Measurements from ENCODE around the gene MEGF11.
"Not testable (repeated sequence)": the region's sequence is repeated elsewhere in the genome, so short reads cannot be mapped to it uniquely, and the experiment has no call there.

Gene MEGF11

DNA sequence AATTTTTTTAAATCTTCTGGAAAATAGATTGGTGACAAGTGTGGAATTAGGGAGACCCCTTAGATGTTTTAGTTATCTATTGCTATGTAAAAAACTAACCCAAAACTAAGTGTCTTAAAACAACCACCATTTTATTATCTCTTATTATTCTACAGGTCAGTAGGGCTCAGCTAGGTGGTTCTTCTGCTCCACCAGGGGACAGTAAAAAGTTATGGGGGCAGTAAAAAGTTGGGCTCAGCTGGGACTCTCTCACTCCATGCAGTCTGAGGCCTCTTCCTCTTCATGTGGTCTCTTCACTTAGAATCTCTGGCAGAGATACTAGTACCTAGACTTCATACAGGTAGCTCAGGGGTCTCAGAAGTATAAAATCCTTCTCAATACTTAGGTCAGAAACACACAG is 21.8 kb upstream of the MEGF11 start:
- DNase-seq, result no peak

DNA sequence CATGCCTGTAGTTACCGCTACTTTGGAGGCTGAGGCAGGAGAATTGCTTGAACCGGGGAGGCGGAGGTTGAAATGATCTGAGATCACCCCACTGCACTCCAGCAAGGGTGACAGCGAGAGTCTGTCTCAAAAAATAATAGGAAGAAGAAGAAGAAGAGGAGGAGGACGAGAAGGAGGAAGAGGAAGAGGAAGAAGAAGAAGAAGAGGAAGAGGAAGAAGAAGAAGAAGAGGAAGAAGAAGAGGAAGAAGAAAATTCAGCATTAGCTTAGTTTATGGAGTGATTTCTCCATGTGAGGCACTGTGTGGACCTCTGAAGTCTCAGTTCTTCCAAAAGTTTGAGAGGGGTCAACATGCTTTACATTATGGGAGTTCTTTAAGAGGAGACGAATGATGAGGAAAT is 17.4 kb upstream of the MEGF11 start:
- no peak for DNase-seq

DNA sequence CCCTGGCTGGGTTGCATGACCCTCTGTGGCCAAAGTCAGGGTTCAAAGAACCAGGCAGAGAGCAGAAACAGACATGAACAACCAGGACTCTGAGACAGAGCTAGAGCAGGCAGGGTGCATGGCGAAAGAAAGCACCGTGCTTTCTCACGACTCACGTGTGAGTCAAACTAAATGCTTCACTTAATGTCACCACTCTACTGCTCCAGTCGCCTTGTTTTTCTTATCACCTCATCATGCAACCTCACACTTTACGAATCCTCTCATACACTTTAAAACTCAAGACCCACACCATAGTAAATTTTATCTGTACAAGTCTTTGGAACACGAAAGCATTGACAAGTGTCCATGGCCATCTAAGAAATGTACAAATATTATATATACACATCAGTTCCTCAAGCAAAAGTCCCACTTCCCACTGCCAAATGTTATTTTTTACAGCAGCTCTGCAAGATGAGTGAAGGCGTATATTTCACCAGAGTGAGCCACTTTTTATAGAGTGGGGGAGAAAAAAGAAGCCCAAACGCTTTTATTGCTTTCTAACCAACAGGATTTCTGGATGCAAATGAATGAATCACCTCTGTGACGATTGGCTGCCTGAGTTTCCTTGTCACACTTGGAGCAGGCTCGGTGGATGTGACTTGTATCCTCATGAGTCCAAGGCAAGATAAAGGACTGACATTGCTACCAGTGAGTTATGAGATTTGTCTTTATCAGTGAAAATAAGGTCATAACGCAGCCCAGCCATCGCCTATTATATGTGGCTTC is 16.0 kb upstream of the MEGF11 start:
- no peak for DNase-seq

DNA sequence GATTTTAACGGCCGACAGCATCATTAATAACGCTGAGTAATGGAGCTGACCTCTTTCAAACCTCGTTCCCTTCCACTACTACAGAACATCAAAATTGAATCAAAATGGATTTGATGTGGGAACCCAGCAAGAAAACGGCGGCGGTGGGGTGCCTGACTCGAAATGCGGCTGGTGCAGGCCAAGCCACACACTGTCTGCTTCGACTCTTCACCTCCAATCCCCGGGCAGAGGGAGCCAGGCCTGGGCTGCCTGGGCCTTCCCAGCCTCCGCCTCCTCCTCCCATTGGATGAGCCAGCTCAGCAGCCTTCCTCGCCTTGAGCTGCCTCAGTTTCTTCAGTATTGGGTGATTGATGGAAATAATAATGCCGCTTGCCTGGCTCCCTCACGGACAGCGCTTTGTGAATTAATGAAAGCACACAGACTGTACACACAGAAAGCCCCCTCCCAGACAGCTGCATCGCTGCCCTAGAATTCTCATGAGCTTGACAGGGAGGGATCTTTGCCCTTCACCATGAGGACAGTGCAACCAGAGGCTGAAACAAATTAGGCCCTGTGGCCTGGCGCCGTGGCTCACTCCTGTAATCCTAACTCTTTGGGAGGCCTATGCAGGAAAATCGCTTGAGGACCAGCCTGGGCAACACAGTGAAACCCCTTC is 11.4 kb upstream of the MEGF11 start:
- DNase-seq, result no peak

DNA sequence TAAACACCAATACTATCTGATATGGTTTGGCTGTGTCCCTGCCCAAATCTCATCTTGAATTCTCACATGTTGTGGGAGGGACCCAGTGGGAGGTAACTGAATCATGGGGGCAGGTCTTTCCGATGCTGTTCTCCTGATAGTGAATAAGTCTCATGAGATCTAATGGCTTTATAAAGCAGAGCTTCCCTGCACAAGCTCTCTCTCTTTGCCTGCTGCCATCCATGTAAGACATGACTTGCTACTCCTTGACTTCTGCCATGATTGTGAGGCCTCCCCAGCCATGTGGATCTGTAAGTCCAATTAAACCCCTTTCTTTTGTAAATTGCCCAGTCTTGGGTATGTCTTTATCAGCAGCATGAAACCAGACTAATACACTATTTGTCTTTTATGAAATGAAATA is 9.3 kb upstream of the MEGF11 start:
- not testable (repeated sequence) for DNase-seq

DNA sequence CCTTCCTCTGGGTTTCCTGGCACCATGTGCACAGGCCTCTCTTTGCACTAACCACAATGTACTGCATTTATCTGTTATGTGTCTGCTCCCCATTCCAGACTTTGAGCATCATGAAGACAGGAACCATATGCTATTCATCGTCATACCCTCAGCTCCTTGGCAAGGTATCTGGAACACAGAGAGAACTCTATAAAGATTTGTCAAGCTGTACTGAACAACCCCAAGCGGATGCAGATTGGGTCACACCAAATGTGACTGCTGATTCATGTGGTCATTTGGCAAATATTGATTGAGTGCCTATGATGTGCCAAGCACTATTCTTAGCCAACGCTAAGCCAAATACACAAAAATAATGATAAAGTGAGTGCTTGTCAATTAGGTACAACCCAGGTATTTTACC is 7.5 kb upstream of the MEGF11 start:
- DNase-seq, result no peak

DNA sequence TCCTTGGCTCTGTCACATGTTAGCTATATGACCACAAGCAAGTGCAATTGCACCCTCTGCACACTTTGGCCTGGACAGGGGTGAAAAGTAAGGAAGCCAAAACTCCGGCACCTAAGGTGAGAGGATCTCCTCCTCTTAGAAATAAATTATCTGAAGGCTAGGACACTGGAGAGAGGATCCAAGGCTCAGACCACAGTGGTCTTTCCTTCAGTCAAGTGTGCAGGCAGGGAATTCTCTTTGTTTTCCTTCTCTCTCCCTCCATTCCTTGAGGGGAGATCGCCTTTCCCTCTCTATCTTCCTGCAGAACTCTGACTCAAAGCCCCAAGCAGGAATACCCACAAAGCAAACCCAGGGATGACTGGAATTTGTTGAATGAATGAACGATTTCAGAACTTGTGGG is 3.1 kb upstream of the MEGF11 start:
- no peak for DNase-seq

DNA sequence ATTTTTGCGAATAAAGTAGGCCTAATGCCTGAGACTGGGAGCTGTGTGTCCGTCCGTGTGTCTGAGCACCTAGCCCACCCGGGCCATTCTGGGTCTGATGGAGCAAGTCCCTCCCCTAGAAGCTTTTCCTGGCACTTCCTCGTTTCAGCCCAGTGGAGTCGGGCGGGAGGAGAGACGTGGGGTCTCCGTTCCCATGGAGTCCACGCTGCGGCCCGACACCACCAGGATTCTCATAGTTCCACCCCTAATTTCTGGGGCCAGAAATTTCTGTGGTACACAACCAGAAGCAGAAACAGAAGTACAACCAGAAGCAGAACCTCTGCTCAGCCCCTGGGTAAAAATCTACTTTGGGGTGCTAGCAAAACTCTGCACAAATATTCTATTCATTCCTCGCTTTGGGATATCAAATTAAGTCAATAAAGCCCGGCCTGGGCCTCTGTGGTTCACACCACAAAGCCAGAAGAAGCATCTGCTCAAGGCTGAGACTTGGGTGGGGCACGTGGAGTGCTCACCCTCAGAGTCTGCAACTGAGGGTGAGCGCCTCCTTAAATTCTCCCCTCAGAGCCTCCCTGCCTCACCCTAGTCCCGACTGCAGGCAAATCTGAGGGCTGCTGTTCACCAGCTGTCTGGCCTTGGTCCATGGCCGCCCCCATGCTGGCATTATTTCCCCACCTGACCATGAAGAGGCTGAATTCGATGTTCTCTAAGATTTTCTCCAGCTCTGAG is 1.6 kb upstream of the MEGF11 start:
- DNase-seq, result no peak

DNA sequence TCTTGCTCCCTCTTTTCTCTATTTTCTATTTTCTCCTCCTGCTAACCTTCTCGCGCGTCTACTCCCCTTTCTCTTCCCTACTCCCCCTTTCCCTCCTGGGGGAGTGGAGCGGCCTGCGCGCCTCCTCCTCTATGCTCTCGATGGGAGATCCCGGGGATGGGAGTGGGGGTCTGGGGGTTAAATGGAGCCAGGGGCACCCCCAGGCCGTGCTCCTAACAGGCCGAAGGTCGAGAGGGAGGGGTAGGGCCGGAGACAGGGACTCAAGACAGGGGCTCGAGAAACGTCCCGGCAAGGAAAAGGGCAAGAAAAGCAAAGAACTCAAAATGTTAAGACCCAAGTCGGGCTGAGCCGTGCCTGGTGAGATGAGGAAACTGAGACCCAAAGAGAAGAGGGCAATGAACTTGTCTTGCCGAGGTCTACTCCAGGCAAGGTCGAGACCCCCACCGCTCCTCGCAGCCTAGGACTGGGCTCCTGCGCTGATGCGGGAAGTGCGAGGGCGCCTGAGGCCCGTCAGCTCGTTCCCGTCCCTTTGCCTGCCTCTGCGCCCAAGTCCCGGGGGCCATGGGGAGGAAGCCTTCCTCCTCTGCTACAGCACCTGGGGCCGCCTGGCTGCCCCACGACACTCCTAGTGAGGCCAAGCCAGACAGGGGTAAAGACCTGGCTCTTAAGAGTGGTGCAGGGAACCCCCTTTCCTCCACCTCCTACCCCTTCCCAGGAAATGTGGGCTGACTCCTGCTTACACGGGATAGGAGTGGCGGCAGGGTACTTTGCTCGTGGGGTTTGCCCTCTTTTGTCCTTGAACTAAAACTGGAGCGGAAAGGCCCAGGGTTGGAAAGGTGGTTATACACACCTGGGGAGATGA is 770 bp upstream of the MEGF11 start:
- no peak for DNase-seq

DNA sequence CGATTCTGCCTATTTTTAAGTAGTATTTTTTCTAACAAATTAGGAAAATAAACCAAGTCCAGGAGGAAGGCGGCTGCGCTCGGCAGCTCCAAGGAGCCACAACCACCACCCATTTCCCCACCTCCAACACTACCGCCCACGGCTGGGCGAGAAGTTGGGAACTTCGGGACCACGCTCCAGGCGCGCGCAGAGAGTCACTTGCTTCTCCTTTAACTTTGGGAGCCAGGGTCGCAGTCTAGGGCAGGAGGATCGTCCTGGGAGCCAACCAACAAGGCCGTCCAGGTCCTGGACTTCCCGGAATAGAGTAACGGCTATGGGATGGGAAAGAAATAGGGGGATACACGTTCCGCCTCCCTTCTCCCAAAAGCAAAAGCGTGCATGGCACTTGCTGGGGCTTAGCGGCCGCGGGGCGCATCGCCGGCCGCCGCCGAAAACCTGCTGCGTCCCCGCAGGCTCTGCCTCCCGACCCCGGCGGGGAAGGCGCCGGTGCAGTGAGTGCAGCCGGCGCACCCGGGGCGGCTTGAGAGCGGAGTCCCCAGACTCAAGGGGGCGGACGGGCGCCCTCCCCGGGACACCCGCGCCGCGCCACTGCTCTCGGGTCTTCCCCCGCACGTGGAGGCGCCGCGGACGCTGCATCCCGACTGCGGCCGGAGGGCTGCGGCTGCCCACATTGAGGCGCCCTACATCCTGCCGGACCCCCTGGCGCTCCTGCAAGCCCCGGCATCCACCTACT is 699 bp downstream of the MEGF11 start:
- DNase-seq, result no peak

DNA sequence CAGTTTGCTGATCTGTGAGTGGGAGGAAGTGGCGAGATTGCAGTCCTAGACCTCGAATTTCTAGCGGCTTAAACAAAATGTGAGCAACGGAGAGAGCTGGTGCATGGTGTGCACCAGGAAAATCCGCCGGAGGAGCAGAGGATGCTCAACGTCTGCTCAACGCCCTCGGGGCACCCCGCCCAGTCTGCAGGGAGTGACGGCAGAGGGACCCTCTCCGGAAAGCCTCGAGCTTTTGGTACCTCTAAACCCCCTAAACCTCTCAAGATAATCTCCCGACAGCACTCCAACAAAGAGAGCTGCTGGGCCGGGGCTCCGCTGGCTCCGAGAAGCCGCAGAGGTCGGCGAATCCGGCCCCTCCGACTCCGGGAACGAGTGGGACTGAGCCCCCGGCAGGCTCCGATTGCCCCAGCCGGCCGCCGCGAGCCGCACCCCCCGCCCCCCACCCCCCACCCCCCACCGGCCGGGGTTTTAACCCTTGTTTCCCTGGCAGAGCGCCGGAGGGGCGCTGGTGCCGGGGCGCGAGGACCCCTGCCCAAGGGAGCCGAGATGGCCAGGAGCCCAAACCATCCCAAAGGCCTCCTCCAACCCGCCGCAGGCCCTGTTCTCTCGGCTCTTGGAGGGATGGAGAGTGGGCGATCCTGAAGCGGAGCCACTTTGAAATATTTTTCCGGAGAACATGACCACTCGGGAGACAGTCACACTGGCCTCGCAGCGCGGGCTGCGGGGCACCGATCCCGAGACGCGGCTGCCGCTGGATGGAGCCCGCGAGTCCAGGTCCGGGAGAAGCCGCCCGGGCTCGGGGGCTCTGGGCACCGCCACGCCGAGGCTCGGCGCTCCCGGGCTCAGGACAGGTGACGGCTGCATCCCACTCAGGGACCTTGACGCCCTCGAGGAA is 1.5 kb downstream of the MEGF11 start:
- peak; percentile 48 for DNase-seq

DNA sequence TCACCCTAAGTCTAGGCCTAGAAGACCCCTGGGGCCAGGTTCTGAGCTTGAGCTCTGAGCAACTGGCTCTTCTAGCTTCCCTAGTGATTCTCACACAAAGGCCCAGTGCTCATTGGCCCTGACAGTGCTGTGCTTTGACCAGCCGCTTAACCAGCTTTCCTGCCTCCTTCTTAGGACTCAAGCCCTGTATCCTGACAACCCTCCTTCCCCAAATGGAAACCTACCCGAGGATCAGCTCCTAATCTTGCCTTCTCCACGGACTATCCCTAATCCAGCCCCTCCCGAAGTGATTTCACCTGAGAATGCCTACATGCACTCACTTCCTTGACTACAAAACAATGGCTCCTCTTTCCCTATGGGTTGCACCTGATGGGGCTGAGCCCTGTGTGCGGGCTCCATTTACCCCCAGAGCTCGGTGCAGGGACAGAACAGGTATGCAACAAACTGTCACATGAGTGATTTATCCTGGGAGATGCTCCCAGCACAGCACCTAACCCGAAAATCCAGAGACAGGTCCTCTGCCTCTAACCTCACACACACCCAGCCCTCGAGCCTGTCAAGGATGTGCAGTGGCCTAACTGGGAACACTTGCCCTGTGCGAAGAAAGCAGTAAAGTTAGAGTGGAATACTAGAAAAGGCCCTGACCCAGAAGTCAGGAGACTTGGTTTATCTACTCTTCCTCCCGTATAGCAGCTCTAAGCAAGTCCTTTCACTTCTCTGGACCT is 2.3 kb downstream of the MEGF11 start:
- DNase-seq, result no peak

DNA sequence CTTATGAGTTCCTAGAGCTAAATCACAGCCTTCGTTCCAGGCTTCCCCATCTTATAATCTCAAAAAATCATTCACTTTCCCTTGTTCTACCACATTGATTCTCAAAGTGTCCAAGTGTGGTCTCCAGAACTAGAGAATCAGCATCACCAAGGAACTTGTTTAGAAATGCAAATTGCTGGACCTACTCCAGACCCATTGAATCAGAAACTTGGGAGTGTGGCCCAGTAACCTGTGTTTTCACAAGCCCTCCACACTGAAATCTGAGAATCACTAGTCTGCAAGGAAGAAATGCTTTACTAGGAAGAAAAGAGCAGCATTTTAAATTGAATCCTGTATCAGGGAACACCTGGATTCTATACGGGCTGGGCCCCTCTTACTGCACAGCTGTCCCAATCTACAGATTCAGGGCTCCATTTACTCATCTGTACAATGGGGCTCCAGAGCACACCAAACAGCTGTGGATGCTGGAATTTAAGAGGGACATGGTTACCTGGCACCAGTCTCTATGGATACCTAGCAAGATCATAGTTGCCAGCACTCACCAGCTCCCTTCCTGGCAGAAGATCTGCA is 3.9 kb downstream of the MEGF11 start:
- no peak for DNase-seq

DNA sequence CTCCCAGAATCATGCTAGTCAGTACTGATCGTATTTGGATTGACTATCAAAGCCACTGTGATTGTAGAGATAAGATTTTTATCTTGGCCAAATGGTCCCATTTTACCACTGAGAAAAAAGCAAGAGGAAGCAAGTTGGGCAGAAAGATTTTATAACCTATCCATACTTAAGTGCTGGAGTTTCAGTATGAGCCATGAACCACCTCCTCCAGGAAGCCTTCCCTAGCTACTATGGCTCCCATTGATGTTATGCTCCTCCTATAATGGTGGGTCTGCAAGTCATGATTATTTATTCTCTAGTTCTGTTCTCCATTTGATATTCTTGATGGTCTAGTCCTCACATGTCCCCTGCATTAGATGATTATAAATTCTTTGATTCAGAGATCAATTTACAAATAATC is 6.6 kb downstream of the MEGF11 start:
- DNase-seq, result no peak

DNA sequence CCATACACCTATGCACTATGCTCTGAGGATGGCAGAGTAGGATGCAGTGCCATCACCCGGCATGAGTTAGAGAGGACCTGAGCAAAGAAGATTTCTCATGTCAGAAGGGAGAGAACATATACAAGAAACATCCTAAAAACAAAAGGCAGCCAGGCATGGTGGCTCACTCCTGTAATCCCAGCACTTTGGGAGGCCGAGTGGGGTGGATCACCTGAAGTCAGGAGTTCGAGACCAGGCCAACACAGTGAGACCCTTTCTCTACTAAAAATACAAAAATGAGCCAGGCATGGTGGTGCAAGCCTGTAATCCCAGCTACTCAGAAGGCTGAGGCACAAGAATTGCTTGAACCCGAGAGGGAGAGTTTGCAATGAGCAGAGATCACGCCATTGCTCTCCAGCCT is 7.7 kb downstream of the MEGF11 start:
- DNase-seq, result not testable (repeated sequence)

DNA sequence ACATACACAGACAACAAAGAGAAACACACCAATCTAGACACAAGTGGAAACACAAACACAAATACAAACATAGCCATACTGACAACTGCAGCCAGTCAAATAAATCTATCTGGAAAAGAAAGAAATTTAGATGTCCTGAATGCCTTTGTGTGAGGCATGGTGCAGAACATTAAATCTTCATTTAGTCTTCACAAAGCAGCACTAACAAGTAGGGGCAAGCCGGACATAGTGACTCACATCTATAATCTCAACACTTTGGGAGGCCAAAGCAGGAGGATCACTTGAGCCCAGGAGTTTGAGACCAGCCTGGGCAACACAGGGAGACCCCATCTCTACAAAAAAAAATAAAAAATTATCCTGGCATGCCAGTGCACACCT is 11.7 kb downstream of the MEGF11 start:
- DNase-seq, result no peak

DNA sequence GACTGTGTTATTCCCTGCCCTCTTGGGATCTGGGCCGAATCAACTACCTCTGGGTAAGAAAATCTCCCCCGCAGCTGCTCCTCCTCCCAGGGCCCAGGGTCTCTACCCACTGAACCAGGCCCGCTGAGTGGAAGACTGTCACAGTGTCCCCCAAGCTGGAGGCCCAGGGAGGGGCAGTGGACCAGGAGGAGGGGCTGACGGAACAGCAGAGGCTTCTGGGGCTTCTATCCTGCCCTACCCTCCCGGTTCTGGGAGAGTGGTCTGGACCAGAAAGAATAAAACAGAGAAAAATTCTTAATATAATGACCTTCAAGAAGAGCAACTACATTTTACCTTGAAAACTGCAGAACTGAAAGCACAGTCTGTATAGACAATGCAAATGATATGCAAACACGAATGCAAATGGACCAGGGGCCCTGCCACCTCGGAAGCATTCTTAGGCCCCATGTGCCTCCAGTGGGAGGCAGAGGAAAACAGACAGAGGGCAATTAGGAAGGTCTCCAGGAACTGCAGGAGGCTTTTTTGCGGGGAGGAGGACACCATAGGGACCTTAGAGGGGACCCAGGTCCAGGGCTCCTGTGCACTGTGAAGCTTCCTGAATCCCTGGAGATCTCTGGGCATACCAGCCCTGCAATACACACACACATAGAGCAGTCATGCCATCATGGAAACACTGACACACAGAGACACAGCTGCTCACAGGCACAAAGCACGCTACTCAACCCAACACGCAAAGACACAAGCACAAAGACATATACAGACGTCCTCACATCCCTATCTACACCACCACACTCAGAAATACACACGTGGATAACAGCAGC is 12.3 kb downstream of the MEGF11 start:
- no peak for DNase-seq

DNA sequence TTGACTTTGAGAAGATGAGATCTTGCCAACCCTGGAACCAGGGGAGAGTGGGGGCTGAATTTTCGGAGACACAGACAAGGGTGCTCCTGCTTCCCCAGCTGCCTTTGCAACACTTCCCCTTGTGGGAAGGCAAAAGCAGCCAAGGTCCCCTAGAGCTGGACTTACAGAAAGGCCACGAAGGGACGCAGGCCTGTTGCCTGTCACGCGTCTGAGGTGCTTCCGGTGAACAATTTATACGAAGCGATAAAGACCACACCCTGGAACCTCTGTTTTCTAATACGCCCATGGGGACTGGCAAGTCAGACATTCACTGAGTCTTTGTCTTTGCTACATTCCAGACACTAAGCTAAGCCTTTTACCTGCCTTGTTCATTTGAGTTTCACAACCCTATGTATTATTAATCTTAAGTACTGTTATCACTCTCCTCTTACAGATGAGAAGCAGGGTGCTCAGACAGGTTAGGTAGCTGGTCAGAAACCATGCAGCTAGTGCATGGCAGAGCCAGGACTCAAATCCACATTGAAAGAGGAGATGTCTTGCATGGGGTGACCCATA is 13.2 kb downstream of the MEGF11 start:
- no peak for DNase-seq

DNA sequence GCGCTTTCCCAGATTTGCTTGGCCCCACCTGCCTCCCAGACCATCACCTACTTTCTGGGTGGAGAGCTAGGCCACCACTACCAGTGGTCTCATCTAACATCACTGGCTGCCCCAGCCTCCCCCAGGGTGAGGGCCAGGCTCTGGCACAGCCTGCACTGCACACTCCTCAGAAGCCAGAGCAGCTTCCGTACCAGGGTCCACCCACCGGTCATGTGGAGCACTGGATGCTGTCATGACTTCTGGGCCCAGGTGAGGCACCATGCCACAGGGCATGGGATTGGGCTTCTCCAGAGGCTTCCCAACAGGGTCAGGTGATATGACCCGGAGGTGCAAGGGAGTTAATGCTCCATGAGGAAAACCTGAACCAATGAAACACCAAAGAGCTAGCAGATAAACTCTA is 14.0 kb downstream of the MEGF11 start:
- no peak for DNase-seq
